IPS DF 19.7 (cell line): ENCODE data around the gene PPP3R1.

ENCODE experiments used
- DNase-seq: peaks from one replicate; pipeline ENCODE4 v3.0.0-alpha.2; 2013; ENCODE audit warnings: low read depth, low spot score

Gene PPP3R1

DNA sequence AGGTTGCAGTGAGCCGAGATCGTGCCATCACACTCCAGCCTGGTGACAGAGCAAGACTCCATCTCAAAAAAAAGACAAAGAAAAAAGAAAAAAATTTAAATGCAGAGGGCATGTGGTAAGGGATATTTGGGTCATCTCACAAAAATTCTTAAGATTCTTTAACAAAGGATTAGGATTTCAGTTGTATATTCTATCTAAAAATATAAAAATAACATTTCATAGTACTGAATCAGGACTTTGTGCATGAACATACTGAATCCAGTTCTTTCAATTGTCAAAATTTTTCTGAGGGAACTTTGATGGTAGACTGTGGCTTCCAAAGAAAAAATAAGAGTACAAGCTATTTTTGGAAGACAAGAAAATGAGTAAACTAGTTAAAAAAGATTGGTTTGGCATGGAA, 6.5 kb upstream of the PPP3R1 start:
- no peak for DNase-seq

DNA sequence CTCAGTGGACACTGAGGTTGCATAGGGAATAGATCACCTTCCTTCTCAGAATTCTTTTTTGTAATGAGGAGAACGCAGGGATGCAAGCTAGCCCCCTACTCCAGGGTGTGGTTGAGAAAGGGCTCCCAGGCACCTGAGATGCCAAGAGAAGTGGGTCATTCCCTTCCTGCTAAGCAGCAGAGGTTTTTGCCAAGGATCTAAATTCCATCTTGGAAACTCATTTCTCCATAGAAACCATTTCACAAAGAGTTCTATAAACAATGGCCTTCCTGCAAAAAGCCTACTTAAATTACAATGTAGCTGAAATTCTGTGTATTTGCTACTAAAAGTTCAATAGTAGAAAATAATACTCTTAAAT, 3.7 kb upstream of the PPP3R1 start:
- no peak for DNase-seq

DNA sequence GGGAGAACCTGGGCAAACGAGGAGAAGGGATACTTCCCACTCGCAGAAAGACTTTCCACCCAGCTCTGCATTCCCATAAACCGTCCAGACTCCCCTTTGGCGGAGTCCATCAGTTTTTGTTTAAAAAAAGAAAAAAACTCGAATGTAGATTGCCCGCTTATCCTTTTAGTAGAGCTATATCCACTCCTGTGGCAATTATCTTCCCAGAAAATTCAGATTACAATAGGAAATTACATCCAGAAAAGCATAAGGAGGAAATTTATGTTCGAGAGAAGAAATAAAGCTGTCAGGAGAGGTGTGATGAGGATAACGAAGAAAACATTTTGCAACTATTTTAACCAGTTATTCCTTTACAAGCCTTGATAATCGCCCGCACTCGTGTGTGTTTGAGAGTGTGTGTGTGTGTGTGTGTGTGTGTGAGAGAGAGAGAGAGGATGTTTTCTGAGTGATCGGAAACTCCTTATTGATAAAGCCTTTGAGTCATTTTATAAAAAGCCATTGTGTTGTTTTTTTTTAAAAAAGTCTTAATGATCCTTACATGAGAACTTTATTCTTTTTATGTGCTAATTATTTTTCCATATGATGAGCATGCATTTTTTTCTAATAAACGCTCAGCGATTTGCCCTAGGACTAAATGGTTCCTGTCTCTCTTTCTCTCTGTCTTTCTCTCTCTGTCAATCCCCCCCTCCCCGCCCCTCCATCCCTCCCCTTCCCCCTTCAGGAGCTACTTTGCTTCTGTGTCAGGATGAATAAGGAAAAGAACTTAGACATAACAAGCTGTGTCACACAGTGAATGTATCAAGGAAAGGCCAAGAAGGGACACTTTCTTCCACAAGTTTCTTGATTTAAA, 1.1 kb upstream of the PPP3R1 start:
- no peak for DNase-seq

DNA sequence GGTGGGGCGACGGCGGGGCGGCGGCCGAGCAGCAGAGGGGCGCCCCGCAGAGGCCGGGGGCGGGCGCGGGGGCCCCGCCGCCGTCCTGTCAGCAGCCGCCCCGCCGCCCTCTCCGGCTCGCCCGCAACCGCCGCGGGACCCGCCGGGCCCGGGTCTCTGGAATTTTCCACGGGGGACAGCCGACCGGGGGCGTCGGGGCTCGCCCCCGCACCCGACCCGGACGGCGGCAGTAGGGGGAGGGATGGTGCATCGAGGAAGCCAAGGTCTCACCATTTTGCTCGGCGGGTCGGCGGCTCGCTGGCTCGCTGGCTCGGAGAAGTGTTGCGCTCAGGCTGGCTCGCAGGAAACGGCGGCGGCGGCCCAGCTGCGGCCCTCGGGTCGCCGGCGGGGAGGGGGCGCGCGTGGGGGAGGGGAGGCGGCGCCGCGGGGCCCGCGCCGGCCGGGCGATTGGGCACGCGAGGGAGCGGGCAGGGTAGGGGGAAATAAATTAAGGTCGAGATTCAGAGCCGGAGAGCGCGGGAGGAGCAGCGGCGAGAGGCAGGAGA, 405 bp downstream of the PPP3R1 start:
- DNase-seq = no peak

- no peak for DNase-seq
Measured at GRCh38 chr2:68251187-68251854, 1.0 kb downstream of the PPP3R1 start.

DNA sequence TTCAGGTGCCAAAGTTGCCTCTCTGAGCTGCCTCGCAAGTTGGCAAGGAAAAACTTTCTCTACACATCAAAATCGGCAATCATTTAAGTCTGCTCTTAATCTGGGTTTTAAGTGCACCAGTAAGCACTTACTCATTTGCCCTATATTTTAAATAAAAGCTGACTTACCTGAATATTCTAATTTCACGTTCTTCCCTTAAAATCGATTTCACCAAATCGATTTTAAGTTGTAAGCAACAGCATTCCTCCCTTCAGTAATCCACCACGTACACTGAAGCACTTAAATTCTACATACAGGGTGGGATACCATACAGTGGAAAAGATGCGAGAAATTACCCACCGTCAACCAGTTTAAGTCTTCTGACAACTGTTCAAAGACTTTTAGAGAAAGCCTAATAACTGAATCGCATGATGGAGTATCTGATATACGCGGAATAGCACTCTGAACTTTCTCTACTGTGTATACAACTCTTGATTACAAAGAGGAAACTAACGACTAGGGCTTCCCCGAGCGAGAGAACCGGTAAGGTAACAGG, 1.6 kb downstream of the PPP3R1 start:
- no peak for DNase-seq

GRCh38 chr2:68250196-68250595, 2.1 kb downstream of the PPP3R1 start:
- no peak for DNase-seq

GRCh38 chr2:68248806-68249205, 3.5 kb downstream of the PPP3R1 start:
- DNase-seq = no peak

- DNase-seq = no peak
Measured at GRCh38 chr2:68248361-68248760, 4.0 kb downstream of the PPP3R1 start.

- no peak for DNase-seq
Measured at GRCh38 chr2:68246396-68246795, 5.9 kb downstream of the PPP3R1 start.

- no peak for DNase-seq
Measured at GRCh38 chr2:68245672-68246071, 6.7 kb downstream of the PPP3R1 start.

GRCh38 chr2:68245066-68245465, 7.3 kb downstream of the PPP3R1 start:
- DNase-seq = no peak

DNA sequence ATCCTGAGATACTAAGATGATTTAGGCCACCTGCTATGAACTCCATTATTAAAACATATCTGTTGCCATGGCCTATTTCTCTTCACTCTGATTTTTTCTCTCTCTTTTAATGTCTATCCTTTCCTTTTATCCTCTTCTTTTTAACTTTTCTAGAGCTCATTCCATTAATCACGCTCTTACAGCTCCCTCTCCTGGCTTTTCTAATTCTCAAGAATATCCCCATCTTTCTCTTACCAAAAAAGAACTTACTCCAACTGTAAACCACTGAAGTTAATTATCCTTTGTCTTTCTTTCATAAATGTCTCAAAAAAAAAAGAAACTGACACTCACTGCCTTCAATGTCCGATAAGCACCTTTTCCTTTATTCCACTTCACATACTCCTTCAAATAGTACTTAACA, 7.9 kb downstream of the PPP3R1 start:
- DNase-seq = no peak

DNA sequence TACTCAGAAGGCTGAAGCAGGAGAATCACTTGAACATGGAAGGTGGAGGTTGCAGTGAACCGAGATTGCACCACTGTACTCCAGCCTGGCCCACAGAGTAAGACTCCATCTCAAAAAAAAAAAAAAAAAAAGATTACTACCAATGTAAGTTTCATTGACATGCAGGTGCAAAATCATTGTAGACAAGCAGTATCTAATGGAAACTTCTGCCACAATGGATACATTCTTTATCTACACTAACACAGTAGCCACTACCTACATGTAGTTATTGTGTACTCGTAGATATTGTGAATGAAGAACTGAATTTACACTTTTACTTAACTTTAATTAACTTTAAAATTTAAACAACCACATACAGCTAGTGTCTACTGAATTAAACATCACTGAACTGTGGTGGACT, 10.6 kb downstream of the PPP3R1 start:
- DNase-seq = no peak

- no peak for DNase-seq
Measured at GRCh38 chr2:68240446-68240845, 11.9 kb downstream of the PPP3R1 start.

DNA sequence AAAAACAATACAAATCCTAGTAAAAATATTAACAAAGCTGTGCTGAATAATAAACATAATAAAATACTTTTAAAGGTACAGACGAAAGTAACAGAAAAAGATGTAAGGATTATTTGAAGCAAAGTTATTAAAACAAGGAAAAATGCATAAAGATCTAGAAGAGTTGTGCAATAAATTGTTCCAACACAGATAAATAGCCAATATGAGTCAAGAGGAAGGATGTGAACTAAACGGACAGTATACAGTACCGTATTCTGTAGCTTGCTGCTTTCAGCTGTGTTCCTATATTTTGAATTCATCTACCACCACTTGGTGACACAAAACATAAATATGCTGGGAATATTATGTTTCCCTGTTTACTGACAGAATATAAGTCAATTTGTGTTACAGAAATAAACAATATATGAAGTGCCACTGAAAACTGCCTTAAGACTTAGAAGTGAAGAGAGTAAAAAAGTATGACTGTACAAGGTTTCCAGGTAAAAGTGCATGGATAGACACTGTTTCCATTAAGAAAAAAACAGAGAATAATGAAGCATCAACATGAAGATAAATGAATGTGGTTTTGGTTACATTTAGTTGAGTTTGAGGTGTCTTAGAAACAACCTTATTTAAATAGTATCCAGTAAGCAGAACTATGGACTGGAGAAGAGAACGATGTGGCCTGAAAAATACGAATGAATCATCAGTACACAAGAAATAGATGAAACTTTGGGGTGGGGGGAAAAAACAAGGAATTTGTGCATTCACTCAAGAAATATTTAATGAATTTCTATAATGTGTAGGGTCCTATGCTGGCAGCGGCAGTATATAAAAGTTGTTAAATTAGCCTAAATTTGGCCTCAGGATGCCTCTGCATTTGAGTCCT, 13.1 kb downstream of the PPP3R1 start:
- no peak for DNase-seq

- DNase-seq = no peak
Measured at GRCh38 chr2:68237976-68238580, 14.3 kb downstream of the PPP3R1 start.

DNA sequence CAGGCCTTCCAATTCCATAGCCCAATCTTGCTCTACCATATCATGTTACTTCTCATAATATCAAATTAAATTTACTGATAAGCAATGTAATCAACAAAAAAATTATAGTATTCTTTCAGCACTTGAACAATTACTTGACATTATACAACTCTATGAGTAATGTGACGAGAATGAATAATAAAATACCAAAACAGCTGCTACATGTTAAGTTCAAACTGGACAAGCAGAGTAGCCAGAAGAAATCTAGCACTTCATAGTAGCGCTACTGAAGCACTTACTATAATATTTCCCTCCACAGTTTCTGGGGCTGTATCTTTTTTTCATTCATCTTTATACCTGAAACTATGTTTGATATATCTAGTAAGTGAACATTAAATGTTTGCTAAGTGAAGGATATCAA, 14.9 kb downstream of the PPP3R1 start:
- no peak for DNase-seq

DNA sequence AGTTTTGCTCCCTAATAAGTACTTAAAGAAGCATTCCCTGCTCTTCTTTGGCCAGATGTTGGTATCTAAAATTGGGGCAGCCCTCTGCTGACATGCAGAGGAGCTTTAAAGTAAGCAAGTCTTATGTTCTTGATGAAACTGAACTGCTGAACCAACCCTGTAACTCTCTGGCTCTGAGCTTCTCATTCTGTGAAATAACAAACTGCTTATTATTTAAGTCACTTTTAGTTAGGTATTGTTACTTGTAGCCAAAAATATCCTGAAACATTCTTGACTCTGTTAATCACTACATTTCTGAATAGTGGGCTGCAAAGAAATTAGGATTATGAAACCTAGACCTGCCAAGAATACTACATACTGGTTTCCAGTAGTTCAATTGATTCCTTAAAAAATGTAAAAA, 15.5 kb downstream of the PPP3R1 start:
- DNase-seq = no peak

- no peak for DNase-seq
Measured at GRCh38 chr2:68236103-68236734, 16.1 kb downstream of the PPP3R1 start.

DNA sequence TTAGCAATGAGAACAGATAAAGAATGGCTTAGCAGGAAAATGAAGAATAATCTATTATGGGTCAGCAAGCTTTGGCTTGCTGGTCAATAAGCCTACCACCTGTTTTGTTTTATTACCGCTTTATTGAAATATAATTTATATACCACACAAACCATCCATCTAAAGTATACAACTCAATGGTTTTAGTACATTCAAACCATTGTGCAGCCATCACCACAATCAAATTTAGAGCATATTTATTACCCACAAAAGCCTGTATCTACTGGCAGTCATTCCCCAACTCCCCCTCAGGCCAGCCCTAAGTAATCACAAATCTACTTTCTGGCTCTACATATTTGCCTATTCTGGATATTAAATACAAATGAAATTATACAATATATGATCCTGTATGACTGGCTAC, 17.2 kb downstream of the PPP3R1 start:
- DNase-seq = no peak
